Suprapubic skin (tissue), 4 donors: Measurements from ENCODE around the gene EML4.

Experiments used
- CTCF ChIP-seq, 2 donors: fragments of 200-600 bp in 1 of 2; fragments of 450-650 bp in 1 of 2; sonication (generic) in 1 of 2; IDR thresholded peaks; one replicate each; pipeline ENCODE4 v1.5.1; 2016 to 2019; ENCODE audit warnings: antibody characterized with exemption in 2 of 2, mild to moderate bottlenecking in 1 of 2, moderate library complexity in 1 of 2
- EP300 ChIP-seq: sonication (generic); formaldehyde crosslinking; IDR thresholded peaks from one replicate; pipeline ENCODE4 v1.6.1; 2017; ENCODE audit warnings: antibody characterized with exemption
- POLR2A ChIP-seq, 2 donors: fragments of 450-650 bp; IDR thresholded peaks; one replicate each; pipeline ENCODE4 v1.6.1; 2017; ENCODE audit warnings: antibody characterized with exemption in 2 of 2, mild to moderate bottlenecking in 2 of 2, moderate library complexity in 2 of 2
- POLR2AphosphoS5 ChIP-seq, 3 donors: sonication (generic); formaldehyde crosslinking; IDR thresholded peaks; one replicate each; pipeline ENCODE4 v1.6.1; 2017; ENCODE audit warnings: antibody characterized with exemption in 3 of 3

GRCh38 chr2:42202634-42203008, 33.5 kb downstream of the EML4 start:
- TF ChIP-seq CTCF (IDR thresholded peaks at IDR 0.05) (no peak), EP300 (no peak), POLR2AphosphoS5 (IDR thresholded peaks at IDR 0.05) (no peak), POLR2A (IDR thresholded peaks at IDR 0.05) (no peak)
